Gastrocnemius medialis (tissue), 4 donors: ENCODE data around the gene ZNF451.
A peak's percentile ranks its signal among the peaks of the same experiment; 100 is the strongest.

Source experiments
- POLR2A ChIP-seq, 2 donors: fragments of 450-650 bp; IDR thresholded peaks; one replicate each; pipeline ENCODE4 v1.6.1; 2017; ENCODE audit warnings: antibody characterized with exemption in 2 of 2, mild to moderate bottlenecking in 2 of 2, moderate library complexity in 2 of 2
- TF ChIP-seq, protein P1 (sequence below), 5 experiments: fragments of 450-650 bp in 3 of 5; fragments of 200-600 bp in 2 of 5; sonication (generic) in 2 of 5; IDR thresholded peaks in 4 of 5; conservative IDR thresholded peaks in 1 of 5; 1 replicate in 4 of 5; 2 replicates in 1 of 5; pipeline ENCODE4 v1.5.1; 2016 to 2019; ENCODE audit warnings: antibody characterized with exemption in 5 of 5, mild to moderate bottlenecking in 3 of 5, moderate library complexity in 3 of 5

DNA sequence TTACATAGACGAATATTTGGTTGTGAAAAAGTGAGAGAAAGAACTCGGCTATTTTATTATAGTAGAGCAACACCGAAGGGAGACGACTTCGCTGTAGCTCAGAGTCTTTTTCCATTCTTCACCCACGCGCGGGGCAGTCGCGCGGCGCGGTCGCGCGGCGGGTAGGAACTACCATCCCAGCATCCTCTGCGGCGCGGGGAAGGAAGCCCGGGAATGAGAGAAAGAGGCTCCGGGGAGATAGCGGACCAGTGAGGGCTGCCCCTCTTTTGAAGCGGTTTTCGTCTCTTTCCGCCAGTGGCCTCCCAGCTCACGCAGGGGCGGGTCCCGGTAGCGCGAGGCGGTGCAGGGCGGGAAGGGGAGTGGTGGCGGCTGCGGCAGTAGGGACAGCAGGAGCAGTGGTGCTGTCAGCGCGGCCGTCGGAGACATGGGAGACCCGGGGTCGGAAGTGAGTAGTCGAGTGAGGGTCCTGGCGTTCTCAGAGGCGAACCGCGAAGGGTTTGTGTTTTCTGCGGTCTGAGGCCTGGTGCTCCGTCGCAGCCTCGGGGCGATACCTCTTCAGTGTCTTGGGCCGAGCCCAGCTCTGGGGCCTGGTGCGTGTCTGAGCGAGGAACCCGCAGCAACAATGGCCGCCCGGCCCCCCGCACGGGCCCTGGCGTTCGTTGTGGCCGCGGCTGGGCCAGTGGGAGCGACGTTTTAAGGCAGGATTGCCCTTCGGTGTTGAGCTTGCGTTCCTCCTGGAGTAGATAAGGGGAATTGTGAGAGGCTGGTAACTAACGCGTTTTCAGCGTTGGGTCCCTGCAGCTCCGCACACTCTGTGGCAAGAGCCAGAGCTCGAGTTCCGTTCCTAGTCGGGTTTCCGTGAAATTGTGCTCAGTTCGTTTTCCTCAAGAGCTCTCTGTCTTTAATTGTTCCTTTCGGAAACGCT is 43.4 kb upstream of the ZNF451 start, which contains the start of gene KIAA1586:
- peak; percentile 46 to 72 for TF ChIP-seq POLR2A (IDR thresholded peaks at IDR 0.05)
- TF ChIP-seq, protein P1, sequence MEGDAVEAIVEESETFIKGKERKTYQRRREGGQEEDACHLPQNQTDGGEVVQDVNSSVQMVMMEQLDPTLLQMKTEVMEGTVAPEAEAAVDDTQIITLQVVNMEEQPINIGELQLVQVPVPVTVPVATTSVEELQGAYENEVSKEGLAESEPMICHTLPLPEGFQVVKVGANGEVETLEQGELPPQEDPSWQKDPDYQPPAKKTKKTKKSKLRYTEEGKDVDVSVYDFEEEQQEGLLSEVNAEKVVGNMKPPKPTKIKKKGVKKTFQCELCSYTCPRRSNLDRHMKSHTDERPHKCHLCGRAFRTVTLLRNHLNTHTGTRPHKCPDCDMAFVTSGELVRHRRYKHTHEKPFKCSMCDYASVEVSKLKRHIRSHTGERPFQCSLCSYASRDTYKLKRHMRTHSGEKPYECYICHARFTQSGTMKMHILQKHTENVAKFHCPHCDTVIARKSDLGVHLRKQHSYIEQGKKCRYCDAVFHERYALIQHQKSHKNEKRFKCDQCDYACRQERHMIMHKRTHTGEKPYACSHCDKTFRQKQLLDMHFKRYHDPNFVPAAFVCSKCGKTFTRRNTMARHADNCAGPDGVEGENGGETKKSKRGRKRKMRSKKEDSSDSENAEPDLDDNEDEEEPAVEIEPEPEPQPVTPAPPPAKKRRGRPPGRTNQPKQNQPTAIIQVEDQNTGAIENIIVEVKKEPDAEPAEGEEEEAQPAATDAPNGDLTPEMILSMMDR (IDR thresholded peaks at IDR 0.05 in 4 of 5, conservative IDR thresholded peaks at IDR 0.05 in 1 of 5) = peak in 1 of 5 experiments; percentile 7
